NCI-H2227 (cell line): ENCODE measurements around the gene CCRL2.

Experiments
- DNase-seq: peaks from one replicate; lab custom pipeline; 2025; ENCODE audit not compliant: unreplicated experiment; lab: John Stamatoyannopoulos, UW

Gene CCRL2

DNA sequence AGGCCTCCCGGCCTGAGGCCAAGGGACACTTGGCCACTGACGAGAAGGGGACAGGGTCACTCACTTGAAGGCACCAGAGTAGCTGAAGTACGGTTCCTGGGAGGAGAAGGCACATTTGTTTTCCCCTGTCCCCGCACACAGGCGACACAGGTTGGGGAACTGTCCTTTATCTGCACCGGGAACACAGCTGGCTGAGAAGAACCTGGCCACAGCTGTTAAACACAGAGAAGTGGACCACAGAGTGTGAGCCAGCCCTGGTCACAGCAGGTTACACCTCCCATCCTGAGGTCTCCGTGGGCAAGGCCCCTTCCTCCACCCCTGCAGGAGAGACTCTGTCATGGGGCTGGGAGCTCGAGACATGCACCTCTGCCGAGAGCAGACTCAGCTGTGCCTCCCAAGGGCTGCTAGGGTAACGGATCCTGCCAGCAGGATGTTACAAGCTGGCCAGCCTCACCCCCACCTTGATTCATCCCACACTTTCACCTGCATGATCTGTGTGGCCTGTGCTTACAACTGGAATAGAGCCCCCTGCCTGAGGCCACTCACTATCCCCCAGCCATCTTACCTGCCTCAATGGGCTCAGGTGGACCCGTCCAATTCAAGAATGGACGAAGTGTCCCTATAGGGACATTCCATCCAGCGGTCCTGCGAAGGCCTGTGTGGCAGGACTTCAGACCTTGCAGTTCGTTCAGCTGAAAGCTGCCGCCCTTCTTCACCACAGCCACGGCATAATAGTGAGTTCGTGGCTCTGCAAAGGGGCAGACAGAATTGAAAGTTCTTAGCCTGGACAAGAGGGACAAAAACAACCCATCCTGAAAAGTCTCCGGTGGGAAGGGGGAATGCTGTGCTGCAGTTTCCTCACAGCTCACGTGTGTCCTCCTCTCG, 48.4 kb downstream of the CCRL2 start:
- DNase-seq, result no peak

DNA sequence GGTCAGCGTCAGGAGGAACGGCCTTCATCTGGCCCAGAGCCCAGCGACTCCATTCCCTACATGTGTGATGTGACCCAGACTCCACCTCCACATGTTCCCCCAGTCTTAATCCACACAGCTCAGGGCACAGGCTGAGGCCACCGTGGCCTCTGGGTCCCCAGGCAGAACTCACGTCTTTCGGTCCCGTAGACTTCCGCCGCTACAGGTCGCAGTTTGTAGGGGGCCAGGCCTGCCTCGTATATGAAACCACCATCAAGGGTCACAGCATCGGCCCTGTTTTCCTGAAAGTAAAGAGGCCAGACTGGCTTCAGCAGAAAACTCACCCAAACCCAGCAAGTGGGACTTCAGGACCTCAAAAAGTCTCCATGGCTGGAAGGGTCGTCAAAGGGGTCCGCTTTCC, 49.1 kb downstream of the CCRL2 start:
- DNase-seq, result no peak
